GM12878 (cell line): ENCODE data around the gene TTC23. TPM values are rescaled to one million over a fixed set of nuclear protein-coding genes. Genes with fewer than 3 reads are reported as not detected.

Experiments
- BHLHE40 ChIP-seq, 2 experiments: fragments of 450-650 bp in 1 of 2; IDR thresholded peaks; 2 replicates each; pipeline ENCODE4 v1.6.1; 2011 to 2017; ENCODE audit warnings: low read depth in 2 of 2, borderline replicate concordance in 1 of 2, improper control_type of control experiment in 1 of 2, low read length in 1 of 2, mild to moderate bottlenecking in 1 of 2
- CEBPB ChIP-seq, 2 experiments: fragments of 150-350 bp in 1 of 2; IDR thresholded peaks; 2 replicates each; pipeline ENCODE4 v1.6.1; 2012 to 2014; ENCODE audit warnings: low read depth in 2 of 2, low read length in 2 of 2, borderline replicate concordance in 1 of 2, inconsistent platforms in 1 of 2
- CHD2 ChIP-seq: IDR thresholded peaks from 2 replicates; pipeline ENCODE4 v1.6.1; 2011; ENCODE audit warnings: low read depth, low read length, improper control_type of control experiment, borderline replicate concordance
- GATAD2B ChIP-seq: fragments of 450-650 bp; conservative IDR thresholded peaks from 2 replicates; pipeline ENCODE4 v1.6.1; 2017; ENCODE audit warnings: low read depth, mild to moderate bottlenecking, moderate library complexity
- HDGF ChIP-seq: fragments of 450-650 bp; IDR thresholded peaks from 2 replicates; pipeline ENCODE4 v1.6.1; 2016; ENCODE audit warnings: antibody characterized with exemption
- KAT2A ChIP-seq: conservative IDR thresholded peaks from 2 replicates; pipeline ENCODE4 v1.6.1; 2011; ENCODE audit warnings: low read depth, low read length; ENCODE audit not compliant: control insufficient read depth
- RB1 ChIP-seq: fragments of 450-650 bp; formaldehyde crosslinking; IDR thresholded peaks from 2 replicates; pipeline ENCODE4 v1.6.1; 2017; ENCODE audit warnings: mild to moderate bottlenecking, borderline replicate concordance
- YY1 ChIP-seq: IDR thresholded peaks from 2 replicates; pipeline ENCODE4 v1.6.1; 2011; ENCODE audit warnings: low read depth, mild to moderate bottlenecking, low read length
- polyA plus RNA-seq, 11 experiments: library from polyadenylated mRNA; depleted of rRNA in 4 of 11; unstranded in 6 of 11; stranded (reverse) in 5 of 11; fragments of >200 nt; fragmentation: Nextera tagmentation in 4 of 11; fragmentation: Illumina TruSeq in 1 of 11; extraction: Ambion mirVana in 4 of 11; extraction: Trizol in 1 of 11; gene quantifications; 1 replicate in 1 of 11; 2 replicates in 10 of 11; pipeline versions ENCODE4 v1.2.1 to v1.2.3, GENCODE V29; 2011 to 2016; ENCODE audit warnings: inconsistent platforms in 2 of 11, missing spikeins in 2 of 11, low read depth in 1 of 11
- total RNA-seq, 4 experiments: library from RNA; depleted of rRNA in 3 of 4; stranded (reverse); fragments of >200 nt in 3 of 4; fragmentation: Illumina TruSeq in 1 of 4; extraction: Trizol in 1 of 4; gene quantifications; 2 replicates each; pipeline versions ENCODE4 v1.2.1 to v1.2.3, GENCODE V29; 2013 to 2021
- TF ChIP-seq, protein P1 (sequence below): fragments of 450-650 bp; IDR thresholded peaks from 2 replicates; pipeline ENCODE4 v1.6.1; 2017; ENCODE audit warnings: mild to moderate bottlenecking, moderate library complexity

TTC23 gene
- total and polyA plus RNA-seq, 10 of the 15 experiments (the other 5 are each of a cell fraction or from before 2014, with no cell fraction given): 1.2 to 9.0 (median 6.5) TPM

DNA sequence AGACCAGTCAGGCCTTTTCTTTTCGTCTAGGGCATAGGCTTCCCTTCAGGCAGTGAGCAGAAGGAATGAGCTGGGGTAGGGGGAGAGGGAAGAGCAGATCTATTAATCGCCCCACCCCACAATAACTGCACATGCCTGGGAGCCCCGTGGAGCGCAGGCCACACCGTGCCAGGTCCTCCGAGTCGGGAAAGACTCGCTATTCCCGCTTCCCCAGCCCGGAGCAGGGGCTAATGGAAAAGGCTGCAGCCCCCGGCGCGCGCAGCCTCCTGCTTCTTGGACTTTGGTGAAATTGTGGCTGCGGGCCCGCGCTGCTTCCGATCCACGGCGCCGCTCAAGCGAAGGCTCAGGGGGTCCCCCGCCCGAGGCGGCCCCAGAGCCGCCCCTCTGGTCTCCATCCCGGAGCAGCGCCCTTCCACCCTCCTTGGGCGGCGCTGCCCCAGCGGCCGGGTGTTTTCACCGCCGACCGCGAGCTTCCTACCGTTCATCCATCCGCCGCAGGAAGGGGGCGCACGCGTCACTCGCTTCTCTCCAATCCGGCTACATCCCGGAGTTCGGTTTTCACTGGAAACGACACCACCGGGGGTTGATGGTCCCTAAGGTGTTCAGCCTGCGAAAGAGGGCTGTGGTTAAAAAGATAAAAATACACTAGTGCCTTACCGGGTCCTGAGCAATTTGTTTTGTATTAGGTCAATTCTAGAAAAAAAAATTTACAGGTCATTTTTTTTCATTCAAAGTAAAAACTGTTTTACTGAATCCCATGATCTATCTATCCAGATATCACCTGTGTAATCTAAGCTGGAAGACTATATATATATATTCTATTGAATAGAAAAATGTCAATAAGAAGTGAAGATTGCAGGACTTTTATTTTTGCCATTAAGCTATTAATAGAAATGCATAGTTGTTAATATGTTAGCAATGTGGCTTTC, 148.9 kb downstream of the TTC23 start (continued):
- TF ChIP-seq, protein P1, sequence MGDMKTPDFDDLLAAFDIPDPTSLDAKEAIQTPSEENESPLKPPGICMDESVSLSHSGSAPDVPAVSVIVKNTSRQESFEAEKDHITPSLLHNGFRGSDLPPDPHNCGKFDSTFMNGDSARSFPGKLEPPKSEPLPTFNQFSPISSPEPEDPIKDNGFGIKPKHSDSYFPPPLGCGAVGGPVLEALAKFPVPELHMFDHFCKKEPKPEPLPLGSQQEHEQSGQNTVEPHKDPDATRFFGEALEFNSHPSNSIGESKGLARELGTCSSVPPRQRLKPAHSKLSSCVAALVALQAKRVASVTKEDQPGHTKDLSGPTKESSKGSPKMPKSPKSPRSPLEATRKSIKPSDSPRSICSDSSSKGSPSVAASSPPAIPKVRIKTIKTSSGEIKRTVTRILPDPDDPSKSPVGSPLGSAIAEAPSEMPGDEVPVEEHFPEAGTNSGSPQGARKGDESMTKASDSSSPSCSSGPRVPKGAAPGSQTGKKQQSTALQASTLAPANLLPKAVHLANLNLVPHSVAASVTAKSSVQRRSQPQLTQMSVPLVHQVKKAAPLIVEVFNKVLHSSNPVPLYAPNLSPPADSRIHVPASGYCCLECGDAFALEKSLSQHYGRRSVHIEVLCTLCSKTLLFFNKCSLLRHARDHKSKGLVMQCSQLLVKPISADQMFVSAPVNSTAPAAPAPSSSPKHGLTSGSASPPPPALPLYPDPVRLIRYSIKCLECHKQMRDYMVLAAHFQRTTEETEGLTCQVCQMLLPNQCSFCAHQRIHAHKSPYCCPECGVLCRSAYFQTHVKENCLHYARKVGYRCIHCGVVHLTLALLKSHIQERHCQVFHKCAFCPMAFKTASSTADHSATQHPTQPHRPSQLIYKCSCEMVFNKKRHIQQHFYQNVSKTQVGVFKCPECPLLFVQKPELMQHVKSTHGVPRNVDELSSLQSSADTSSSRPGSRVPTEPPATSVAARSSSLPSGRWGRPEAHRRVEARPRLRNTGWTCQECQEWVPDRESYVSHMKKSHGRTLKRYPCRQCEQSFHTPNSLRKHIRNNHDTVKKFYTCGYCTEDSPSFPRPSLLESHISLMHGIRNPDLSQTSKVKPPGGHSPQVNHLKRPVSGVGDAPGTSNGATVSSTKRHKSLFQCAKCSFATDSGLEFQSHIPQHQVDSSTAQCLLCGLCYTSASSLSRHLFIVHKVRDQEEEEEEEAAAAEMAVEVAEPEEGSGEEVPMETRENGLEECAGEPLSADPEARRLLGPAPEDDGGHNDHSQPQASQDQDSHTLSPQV: 0 out of 2 replicates have a peak, but pooled peaks have one; percentile 20
- no peak for TF ChIP-seq GATAD2B
- TF ChIP-seq YY1: no peak
- TF ChIP-seq BHLHE40 (IDR thresholded peaks at IDR 0.05; ENCODE audit: borderline replicate concordance in 1 of 2, low read depth in 2 of 2, low read length in 1 of 2): no peak
- no peak for TF ChIP-seq CEBPB (IDR thresholded peaks at IDR 0.05; ENCODE audit: borderline replicate concordance in 1 of 2, low read depth in 2 of 2, low read length in 2 of 2)
- no peak for TF ChIP-seq HDGF
- 0 out of 2 replicates have a peak, but pooled peaks have one; percentile 36 for TF ChIP-seq RB1
- no peak for TF ChIP-seq KAT2A
- no peak for TF ChIP-seq CHD2
